ENCODE measurements around the gene PCNX3.

PCNX3 gene

DNA sequence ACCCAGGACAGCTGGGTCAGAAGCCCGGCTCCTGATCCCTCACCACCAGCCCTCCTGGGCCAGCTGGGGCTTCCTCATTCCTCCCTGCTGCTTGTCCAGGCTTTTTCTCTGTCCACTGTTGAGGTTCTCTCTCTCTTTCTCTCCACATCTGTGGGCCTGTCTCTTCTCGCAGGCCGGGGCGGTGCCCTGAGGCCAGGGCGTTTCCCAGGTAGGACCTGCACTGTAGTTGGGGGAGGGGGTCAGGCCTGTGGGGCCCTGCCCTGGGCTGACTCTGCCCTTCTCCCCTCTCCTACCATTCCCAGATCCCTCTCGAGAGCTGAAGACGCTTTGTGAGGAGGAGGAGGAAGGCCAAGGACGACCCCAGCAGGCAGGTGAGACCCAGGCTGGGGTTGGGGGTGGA, 34.8 kb upstream of the PCNX3 start:
- no peak for DNase-seq (ENCODE audit: low spot score)

GRCh38 chr11:65581928-65582327, 33.6 kb upstream of the PCNX3 start:
- no peak for DNase-seq (ENCODE audit: low spot score)

- no peak for DNase-seq (ENCODE audit: low spot score)
Measured at GRCh38 chr11:65583589-65583988, 32.0 kb upstream of the PCNX3 start.

- no peak for DNase-seq (ENCODE audit: low spot score)
Measured at GRCh38 chr11:65584106-65584505, 31.5 kb upstream of the PCNX3 start.

- DNase-seq (ENCODE audit: low spot score) = no peak
Measured at GRCh38 chr11:65584723-65585171, 30.8 kb upstream of the PCNX3 start.

DNA sequence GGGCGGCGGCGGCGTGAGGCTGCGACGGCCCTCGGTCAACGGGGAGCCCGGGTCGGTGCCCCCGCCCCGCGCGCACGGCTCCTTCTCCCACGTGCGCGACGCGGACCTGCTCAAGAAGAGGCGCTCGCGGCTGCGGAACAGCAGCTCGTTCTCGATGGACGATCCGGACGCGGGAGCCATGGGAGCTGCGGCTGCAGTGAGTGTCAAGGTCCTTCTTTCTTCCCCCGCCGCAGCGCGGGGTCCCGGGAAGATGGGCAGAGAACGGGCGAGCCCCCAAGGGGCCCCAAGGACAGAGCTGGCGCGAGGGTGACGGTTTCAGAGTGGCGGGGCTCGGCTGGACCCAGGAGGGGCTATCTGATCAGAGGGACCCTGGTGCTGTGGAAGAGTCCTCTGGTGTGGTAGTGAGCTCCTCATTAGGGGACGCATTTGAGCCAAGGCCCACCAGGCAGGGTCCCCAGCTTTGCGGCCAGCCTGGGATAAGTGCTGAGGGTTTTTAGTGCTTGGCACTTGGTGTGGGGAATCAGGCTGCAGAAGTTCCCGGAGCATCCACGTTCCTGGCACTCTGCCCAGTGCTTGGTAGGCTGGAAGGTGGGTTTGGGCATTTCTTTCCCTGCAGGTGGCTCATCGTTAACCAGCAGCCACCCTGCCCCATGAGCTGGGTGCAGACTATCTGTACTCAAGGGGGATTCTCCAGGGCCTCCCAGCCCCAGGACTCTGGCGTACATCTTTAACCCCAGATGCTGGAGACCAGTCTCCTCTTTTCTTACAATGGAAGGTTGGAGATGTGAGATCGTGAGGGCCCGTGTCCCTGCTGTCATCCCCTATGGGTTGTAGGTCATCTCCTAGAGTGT, 30.0 kb upstream of the PCNX3 start:
- DNase-seq (ENCODE audit: low spot score) = no peak

GRCh38 chr11:65586247-65586630, 29.3 kb upstream of the PCNX3 start:
- no peak for DNase-seq (ENCODE audit: low spot score)

- DNase-seq (ENCODE audit: low spot score) = peak; percentile 32
Measured at GRCh38 chr11:65586676-65587075, 28.9 kb upstream of the PCNX3 start.

DNA sequence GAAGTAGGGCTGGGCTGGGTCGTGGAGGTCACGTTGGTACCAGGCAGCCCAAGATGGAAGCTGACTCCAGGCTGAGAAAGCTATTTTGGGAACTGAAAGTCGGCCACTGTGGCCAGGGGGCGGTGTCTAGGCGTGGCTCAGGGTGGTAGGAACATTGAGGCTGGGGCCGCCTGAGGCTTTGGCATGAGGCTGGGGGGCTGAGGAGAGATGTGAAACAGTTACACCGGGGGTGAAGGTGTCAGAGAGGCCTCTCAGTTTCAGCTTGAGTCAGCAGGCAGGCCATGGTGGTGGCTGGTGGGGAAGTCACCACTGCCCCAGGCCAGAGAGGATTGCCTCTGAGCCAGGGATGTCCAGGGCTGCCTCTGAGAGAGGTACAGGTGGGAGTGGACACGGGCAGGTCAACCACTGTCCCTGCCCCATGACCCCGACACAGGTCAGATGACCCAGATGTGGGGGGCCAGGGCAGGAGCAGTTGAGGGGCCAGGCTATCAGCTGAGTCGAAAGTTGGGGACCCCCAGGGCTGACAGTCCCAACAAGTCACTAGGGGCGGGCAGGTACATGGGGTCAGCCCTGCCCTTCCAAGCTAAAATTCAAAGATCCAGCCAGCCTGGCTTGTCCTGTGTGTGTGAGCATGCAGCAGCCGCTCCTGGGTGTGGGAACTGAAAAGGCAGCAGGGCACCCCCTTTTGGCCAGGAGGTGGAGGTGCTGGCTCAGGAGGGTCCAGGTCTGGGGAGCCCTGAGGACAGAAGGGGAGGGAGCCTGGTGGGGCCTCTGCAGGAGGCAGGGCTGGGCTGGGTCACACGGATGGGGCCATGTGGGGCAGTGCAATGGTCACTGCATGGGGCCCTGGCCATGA, 27.1 kb upstream of the PCNX3 start:
- peak; percentile 59 for DNase-seq (ENCODE audit: low spot score)

- DNase-seq (ENCODE audit: low spot score) = no peak
Measured at GRCh38 chr11:65589444-65590239, 25.9 kb upstream of the PCNX3 start.

DNA sequence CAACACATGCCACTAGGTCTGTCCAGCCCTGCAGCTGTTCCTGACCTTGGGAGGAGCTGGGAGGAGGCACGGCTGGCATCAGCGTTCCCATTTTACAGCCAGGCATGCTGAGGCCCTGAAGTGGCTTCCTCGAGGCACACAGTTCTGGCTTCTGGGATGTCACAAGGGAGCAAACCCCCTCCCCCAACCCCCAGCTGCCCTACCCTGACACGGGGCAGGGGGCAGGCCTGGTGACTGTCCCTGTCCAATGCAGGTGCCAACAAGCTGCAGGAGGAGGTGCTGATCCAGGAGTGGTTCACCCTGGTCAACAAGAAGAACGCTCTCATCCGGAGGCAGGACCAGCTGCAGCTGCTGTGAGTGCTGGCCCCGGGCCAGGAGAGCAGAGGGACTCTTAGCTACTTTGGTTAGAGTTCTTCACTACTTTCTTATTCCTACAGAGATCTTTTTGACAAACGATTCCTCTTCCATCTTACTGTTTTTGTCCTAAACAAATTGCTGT, 25.3 kb upstream of the PCNX3 start:
- DNase-seq (ENCODE audit: low spot score) = no peak

DNA sequence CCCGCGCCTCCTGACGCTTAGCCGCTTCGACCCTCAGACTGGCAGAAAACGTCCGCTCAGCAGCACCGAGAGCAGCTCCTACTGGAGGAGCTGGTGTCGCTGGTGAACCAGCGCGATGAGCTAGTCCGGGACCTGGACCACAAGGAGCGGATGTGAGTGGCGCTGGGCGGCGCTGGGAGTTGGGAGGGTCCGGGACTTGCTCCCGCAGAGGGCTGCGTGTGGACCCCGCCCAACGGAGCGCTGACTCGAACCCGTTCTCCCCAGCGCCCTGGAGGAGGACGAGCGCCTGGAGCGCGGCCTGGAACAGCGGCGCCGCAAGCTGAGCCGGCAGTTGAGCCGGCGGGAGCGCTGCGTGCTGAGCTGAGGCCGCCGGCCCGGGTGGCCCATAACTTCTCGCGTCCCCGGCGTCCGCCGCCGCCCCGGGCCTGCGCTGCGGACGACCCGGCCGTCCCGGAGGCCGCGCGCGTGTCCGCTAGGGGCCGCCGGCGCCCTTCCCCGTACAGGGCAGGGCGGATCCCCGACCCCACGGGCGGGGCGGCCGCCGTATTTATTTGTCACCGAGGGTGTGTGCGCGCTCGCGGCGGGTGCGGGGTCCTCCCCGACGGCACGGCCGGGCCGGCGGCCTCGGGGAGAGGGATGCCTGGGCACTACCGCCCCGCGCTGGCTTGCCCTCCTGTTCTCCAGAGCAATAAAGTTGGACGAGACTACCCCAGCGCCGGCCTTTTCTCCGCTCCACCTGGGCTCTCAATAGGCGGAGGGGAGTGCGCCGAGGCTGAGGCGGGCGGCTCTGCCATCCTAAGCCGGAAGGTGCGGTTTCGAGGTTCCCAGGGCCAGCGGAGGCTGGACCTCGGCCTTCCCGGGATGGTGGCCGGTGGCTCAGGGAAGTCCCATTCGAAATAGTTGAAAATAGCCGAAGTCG, 23.4 kb upstream of the PCNX3 start:
- DNase-seq (ENCODE audit: low spot score) = peak; percentile 70

- DNase-seq (ENCODE audit: low spot score) = no peak
Measured at GRCh38 chr11:65592858-65593517, 22.6 kb upstream of the PCNX3 start.

DNA sequence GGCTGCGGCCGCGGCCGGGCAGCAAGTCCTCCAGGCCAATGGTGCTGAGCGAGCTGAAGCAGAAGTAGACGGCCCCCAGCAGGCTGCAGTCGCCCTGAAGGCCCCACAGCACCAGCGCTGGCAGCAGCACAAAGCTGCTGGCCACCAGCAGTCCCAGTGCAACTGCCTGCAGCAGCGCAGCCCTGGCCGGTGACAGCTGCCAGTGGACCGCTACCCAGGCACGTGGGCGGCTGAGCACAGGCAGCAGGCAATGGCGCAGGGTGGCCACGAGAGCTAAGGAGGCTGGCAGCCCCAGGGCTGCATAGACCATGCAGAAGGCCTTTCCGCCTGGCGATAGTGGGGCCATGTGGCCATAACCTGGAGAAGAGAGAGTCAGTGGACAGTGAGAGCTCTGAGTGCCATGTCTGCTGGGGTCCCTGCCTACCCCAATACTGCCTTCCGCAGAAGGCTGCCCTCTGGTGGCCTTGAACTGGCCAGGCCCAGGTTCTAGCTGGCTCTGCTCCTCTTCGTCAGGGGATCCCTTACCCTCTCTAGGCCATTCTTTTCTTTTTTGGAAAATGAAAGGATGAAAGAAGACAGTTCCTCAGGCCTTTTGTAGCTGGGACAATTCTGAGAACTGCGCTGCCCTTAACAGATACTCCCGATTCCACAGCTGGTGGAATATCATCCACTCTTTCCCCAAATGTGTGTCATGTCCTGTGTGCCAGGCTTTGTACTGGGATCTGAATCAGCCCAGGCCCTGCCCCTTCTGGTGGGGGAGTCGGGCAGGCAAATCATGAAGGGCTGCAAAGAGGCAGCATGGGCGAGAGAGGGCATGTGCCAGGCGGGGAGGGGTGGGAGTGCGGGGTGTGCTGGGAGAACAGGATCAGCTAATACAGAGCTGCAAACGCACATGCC, 21.8 kb upstream of the PCNX3 start:
- peak; percentile 61 for DNase-seq (ENCODE audit: low spot score)

- peak; percentile 25 for DNase-seq (ENCODE audit: low spot score)
Measured at GRCh38 chr11:65595131-65595530, 20.4 kb upstream of the PCNX3 start.

DNA sequence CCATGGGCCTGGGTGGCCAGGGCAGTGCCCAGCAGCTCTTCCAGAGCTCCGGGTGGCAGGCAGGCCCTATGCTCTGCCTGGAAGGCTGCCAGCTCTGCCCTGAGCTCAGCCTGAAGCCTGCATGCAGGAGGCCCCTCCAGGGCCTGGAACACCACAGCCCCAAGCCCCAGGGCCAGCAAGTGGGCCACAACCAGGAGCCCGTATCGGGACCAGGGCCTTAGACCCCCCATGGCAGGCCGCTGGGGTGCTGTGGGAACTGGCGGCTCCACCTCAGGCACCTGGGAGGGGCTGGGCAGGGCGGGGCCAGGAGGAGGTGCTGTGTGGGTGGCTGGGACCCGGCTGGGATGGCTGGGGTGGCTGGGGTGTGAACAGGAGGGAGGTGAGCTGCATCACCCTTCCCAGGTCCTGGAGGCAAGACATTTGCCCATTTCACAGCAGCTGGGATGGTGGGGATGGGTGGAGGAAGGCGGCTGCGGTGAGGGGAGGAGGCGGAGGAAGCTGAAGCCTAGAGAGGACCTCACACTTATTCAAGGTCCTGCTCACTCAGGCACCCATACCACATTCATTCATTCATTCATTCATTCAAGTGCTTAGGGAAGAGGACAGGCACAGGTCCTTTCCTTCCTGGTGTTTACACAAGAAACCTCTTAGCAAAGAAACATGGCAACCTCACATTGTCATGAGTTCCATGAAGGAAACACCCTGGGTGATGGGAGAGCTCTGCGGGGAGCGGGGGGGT, 19.9 kb upstream of the PCNX3 start, which contains the start of gene KCNK7:
TSS of gene KCNK7 (minus strand) at position 258 of the 739 bp plus-strand sequence. CDS start at position 230, 28 bp downstream.
- DNase-seq (ENCODE audit: low spot score) = peak; percentile 24

DNA sequence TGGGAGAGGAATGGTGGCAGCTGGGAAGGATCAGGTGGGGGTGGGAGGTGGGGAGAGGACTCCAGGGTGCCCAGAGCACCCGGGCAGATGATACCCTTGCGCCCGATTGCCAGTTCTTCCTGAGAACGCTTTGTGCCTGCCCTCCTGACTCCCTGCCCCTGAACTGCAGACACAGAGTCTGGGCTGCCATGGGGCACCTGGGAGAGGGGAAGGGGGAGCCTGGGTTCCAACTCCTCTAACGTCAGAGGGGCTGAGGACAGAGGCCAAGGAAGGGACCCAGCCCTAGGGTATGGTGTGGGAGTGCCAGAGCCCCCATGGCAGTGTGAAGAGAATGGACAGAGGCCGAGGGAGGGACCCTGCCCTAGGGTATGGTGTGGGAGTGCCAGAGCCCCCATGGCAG, 19.1 kb upstream of the PCNX3 start:
- DNase-seq (ENCODE audit: low spot score) = no peak

GRCh38 chr11:65598258-65598699, 17.3 kb upstream of the PCNX3 start:
- DNase-seq (ENCODE audit: low spot score) = no peak
